Activated CD4-positive, alpha-beta T cell treated with anti-CD3 and anti-CD28 coated beads for 4 hours (primary cell): Measurements from ENCODE around the gene FAM83D.

ENCODE experiments used
- DNase-seq, 2 donors: peaks; one replicate each; pipeline ENCODE4 v3.0.0-alpha.2; 2020

FAM83D gene

DNA sequence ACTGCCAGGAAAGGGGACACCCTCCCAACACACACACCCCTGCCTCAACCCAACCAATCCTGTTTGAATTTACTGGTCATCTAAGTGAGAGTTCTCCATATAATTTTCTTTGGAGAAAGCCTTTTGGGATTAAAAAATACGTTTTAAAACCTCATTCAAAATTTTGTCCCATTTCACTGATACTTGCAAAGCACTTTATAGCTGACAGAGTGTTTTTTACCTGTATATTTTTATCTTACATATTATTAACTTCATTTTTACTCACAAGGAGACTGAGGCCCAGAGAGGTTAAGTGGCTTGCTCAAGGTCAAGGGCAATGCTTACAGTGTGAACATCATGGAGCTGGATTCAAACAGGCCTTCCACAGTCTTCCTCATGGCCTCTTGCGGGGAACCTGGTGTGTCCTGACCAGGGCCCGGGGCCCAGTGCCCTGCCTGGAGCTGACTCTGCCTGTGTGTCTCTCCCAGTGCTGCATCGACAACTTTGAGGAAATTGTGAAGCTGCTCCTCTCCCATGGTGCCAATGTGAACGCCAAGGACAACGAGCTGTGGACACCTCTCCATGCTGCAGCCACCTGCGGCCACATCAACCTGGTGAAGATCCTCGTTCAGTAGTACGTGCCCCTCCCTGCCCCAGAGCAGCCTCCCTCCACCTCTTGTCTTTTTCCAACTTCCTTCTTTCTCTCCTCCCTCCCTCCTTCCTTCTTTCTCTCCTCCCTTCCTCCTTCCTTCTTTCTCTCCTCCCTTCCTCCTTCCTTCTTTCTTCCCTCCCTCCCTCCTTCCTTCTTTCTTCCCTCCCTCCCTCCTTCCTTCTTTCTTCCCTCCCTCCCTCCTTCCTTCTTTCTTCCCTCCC lies 30.9 kb upstream of the FAM83D start:
- DNase-seq, result no peak

- DNase-seq, result no peak
These were observed 30.1 kb upstream of the FAM83D start for GRCh38 chr20:38896009-38896594.

DNA sequence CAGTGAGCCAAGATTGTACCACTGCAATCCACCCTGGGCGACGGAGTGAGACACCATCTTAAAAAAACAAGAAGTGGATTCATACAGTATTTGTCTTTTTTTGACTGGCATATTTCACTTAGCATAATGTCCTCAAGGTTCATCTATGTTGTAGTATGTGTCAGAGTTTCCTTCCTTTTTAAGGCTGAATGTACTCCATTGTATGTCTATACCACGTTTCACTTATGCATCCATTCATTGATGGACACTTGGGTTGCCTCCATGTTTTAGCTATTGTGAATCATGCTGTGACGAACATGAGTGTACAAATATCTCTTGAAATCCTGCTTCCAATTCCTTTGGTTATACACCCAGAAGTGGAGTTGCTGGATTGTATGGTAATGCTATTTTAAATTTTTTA lies 28.9 kb upstream of the FAM83D start:
- no peak for DNase-seq

DNA sequence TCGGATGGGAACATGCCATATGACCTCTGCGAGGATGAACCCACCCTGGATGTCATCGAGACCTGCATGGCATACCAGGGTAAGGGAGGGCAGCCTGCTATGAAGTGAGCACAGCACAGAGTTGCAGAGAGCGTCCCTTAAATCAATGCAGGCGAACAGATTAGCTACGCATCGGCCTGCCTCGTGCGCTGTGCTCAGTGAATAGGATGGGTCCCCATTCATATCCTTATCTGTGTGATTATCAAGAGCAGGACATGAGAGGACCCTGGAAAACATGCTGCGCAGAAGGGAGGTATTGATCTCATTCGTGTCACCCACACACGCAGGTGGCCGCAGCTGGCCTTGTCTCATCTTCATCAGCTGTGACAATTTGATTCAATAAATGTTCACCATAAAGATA lies 25.6 kb upstream of the FAM83D start:
- no peak for DNase-seq

DNA sequence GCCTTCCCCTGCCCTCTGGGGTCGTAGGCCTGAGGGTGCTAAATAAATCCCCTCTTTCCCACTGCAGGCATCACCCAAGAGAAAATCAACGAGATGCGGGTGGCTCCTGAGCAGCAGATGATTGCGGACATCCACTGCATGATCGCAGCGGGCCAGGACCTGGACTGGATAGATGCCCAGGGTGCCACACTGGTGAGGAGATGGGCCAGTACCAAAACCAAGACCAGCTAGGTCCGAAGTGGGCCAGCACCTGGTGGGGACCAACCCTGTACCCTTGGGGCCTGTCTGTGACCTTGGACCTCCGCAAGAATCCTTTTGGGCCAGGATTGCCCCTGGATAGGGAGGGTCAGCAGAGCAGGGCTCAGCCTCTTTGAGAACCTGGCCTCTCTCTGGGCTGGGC lies 23.6 kb upstream of the FAM83D start:
- no peak for DNase-seq

- DNase-seq, result no peak
These were observed 22.9 kb upstream of the FAM83D start for GRCh38 chr20:38903335-38903734.

DNA sequence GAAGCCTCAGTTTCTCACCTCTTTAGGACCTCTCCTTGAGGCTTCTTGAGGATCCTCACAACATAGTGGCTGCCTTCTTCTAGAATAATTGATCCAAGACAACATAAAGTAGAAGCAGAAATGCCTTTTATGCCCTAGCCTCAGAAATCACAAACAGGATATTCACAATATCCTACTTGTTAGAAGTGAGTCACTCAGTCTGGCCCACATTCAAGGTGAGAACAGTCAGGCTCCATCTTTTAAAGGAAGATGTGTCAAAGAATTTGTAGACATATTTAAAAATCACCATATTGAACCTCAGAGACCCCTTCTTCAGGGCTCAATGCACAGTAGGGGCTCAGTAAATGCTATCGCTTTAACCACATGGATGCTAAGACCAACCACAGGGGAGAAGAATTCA lies 20.8 kb upstream of the FAM83D start:
- DNase-seq, result no peak

DNA sequence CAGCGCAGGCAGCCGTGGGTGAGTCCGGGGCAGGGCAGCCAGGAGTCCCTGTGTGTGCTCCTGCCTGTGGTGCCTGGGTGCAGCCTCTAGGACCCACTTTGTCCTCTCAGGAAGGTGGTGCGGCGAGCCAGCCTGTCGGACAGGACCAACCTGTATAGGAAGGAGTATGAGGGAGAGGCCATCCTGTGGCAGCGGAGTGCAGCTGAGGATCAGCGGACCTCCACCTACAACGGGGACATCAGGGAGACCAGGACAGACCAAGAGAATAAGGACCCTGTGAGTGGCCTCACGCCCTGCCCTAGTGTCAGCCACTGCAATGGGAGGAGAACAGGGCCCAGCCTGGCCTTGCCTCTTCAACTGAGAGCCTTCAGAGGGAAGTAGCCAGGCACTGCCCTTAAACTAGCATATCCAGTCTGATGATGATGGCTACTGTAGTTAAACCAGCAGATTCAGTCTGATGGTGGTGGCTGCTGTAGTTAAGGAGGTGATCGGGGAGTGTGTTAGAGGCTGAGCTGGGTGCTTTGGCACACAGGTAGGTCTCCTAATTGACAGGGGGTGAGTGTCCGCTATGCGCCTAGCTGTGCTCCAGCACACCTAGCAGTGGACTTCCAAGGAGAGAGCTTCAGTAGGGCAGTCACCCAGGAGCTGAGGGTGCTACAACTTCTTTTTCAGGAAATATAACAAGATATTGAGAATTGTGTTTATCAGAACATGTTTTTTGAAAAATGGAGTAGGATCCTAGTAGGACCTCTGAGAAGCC lies 18.1 kb upstream of the FAM83D start:
- no peak for DNase-seq

DNA sequence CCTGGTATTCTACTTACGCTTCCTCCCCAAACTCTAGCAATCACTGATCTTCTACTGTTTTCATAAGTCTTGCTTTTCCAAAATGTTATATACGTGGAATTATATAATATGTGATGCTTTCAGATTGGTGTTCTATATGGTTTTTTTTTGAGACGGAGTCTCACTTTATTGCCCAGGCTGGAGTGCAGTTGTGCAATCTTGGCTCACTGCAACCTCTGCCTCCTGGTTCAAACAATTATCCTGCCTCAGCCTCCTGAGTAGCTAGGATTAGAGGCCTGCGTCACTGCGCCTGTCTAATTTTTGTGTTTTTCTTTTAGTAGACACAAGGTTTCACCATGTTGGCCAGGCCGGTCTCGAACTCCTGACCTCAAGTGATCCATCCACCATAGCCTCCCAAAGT lies 10.9 kb upstream of the FAM83D start:
- DNase-seq, result no peak

DNA sequence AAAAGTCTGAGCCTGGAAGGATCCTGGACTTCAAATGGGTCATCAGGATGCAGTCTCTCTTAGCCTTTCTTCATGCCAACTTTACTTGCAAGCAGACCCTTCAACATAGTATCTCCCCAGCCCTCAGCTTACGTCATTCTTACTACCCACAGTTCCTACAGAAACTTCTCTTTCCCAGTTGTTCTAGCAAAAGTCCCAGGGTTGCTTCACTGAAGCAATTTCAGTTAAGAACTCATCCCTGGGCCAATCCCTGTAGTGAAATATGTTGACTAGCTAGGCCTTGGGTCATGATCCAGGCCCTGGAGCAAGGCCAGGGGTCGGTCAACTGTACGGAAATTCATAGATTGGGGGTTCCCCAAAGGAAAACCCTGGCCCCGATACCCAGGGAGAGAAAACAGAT lies 8.6 kb upstream of the FAM83D start:
- no peak for DNase-seq

DNA sequence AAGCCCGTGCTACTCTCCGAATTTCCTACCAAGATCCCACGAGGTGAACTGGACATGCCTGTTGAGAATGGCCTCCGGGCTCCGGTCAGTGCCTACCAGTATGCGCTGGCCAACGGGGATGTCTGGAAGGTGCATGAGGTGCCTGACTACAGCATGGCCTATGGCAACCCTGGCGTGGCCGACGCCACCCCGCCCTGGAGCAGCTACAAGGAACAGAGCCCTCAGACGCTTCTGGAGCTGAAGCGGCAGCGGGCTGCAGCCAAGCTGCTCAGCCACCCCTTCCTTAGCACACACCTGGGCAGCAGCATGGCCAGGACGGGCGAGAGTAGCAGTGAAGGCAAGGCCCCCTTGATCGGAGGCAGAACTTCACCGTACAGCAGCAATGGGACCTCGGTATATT lies 8.0 kb upstream of the FAM83D start:
- DNase-seq, result no peak

DNA sequence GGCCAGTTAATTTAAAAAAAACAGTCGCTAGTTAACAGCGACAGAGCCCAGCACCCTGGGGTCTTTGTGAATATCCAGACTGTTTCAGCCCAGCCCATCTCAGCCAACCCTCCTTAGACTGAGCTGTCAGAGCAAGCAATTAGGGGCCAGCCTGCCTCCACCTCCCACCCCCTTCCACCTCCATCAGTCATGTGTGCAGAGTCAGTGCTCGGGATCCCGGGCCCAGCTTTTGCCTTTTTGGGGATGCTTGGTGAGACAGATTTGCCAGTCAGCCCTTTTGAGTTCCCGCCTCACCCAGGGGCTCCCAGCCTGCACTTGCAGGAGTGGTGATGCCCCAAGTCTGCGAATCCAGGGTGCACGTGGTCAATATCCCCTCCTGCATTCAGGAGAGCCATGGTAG lies 6.5 kb upstream of the FAM83D start:
- no peak for DNase-seq

DNA sequence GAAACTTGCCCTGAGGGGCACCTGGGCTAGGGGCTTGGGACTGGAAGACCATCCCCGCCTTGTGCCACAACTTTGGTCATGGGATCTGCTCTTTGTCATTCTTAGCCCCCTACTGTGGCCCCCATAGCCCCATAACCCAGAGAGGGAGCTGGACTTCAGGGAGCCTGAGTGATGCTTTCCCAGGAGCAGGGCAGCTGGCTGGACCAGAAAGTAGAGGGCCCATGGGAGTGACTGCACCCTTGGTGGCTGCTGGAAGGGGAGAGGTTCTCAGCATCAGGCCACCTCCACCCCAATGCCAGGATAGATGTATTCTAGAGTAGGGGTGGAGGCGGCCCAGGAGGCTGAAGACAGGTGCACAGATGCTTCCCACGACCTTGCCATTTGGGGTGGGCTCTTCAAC lies 5.8 kb upstream of the FAM83D start:
- no peak for DNase-seq

DNA sequence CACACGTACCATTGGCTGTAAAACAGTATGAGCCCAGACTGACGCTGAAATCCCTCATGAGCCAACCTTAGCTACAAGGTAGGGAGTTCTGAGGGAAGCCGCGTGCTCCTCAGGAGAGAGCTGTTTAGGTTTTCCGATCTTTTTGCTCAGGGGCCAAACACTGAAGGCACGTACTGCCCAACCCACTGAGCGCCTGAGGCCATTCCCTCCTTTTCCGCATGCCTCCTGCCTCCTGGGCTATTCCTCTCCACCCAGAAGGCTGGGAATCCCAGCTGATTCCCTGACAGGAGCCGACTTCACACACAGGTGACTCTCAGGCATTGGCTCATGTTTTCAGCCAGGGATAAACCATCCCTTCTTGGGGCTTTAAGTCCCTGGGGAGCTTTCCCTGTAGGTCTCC lies 5.4 kb upstream of the FAM83D start:
- no peak for DNase-seq

DNA sequence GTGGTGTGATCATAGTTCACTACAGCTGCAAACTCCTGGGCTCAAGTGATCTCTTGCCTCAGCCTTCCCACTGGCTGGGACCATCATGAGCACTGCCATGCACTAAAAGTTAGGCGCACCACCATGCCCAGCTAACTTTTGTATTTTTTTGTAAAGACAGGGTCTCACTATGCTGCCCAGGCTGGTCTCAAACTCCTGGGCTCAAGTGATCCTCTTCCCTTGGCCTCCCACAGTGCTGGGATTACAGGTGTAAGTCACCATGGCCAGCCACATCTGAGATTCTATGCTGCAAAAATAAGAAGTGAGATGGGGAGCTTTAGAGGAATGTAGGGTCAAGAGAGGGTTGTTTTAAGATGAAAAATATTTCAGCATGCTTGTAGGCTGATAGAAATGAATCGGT lies 1.5 kb upstream of the FAM83D start:
- DNase-seq, result no peak

GRCh38 chr20:38926934-38927616 lies 858 bp downstream of the FAM83D start:
- no peak for DNase-seq

- no peak for DNase-seq
These were observed 1.8 kb downstream of the FAM83D start for GRCh38 chr20:38927902-38928578.

DNA sequence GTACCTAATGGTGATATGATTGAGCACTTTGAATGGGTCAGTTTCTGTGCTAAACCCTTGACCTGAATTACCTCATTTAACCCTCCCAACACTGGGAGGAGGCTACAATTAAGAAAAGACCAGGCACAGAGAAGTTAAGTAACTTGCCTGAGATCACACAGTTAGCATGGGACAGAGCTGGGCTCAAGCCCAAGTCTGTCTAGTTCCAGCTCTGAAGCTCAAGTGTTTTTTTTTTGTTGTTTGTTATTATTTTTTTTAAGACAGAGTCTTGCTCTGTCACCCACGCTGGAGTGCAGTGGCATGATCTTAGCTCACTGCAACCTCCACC lies 4.0 kb downstream of the FAM83D start:
- DNase-seq, result no peak

DNA sequence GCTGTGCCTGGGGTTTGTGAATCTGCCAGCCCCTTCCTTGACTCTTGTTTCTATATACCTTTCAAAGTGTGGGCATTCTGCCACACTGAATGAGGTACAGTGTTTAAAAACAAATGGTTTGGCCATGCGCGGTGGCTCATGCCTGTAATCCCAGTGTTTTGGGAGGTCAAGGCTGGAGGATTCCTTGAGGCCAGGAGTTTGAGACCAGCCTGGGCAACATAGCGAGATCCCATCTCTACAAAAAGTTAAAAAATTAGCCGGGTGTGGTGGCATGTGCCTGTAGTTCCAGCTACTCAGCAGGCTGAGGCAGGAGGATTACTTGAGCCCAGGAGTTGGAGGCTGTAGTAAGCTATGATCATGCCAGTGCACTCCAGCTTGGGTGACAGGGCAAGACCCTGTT lies 5.8 kb downstream of the FAM83D start:
- no peak for DNase-seq

DNA sequence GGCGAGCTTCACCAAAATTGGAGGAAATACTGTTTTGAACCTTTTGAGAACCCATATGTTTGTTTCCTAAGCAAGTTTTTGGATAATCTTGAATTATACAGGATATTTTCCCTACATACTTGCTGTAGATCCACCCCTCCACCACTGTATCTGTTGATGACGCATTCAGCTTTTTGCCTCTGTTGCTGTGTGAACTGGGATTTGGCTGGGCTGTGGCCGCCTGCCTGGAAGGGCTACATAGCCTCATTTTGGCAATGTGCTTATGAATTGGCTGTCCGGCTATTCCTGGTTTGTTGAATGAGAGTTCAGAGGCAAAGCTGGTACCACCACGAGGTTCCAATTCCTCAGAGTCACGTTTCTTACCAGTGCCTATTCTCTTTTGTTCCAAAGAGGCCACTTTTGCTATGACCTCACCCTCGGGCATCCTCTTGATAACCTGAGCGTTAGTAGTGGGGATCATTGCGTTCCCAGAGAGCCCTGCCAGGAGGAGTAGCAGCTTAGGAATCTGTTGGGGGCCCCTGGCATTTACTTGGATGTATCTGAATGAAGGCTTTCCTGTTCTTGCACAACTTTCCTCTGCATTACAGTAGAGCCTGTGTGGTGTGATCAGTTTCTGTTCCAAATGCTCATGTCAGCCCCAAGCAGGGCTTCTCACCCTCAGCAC lies 6.4 kb downstream of the FAM83D start:
- no peak for DNase-seq

DNA sequence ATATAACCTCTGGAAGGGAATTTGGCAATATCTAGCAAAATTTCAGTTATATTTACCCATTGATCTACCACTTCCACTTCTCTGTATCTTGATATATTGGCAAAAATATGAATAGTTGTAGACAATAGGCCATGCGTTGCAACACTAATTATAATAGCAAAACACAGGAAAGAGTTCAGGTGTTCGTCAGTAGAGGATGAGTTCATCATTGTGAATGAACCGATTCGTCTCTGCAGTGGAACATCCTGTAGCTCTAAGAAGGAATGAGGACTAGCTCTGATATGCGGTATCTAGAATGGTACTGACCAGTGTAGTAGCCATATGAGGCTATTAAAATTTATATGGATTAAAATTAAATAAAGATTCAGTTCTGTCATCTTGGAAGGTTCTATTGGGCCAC lies 8.3 kb downstream of the FAM83D start:
- no peak for DNase-seq

DNA sequence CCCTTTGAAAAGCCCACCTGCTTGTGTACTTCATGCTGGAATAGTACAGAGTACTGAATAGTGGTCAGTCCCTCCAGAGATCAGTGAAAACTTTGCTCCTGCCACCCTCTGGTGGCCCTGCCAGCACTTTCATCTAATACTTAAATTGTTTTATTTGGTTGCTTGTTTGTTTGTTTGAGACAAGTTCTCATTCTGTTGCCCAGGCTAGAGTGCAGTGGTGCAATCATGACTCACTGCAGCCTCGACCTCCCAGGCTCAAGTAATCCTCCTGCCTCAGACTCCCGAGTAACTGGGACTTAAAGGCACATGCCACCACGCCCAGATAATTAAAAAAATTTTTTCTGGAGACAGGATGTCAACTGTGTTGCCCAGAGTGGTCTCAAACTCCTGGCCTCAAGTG lies 9.1 kb downstream of the FAM83D start:
- DNase-seq, result no peak
